ENCODE measurements around the gene GOPC.

GOPC gene

GRCh38 chr6:117595099-117595923 is 7.0 kb downstream of the GOPC start:
- DNase-seq: no peak

GRCh38 chr6:117592983-117593759 is 9.1 kb downstream of the GOPC start:
- DNase-seq: no peak

GRCh38 chr6:117591405-117591804 is 10.9 kb downstream of the GOPC start:
- no peak for DNase-seq

GRCh38 chr6:117590447-117590846 is 11.9 kb downstream of the GOPC start:
- DNase-seq: no peak

DNA sequence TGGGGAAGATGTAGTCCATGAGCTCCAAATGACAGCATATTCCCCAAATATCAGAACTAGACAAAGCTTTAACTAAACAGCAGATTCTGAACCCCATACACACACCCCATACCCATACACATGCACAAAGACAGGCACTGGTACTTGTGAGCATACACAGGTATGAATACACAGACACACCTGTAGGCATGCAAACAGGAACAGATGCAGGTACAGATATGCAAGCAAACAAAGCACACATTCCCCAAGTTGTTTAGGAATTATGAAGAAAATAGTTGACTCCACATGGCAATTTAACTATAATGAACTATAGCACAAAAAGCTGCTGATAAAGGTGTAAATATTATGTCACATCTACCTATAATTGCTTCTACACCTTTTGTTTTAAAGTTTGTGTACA is 16.7 kb downstream of the GOPC start:
- DNase-seq: no peak

DNA sequence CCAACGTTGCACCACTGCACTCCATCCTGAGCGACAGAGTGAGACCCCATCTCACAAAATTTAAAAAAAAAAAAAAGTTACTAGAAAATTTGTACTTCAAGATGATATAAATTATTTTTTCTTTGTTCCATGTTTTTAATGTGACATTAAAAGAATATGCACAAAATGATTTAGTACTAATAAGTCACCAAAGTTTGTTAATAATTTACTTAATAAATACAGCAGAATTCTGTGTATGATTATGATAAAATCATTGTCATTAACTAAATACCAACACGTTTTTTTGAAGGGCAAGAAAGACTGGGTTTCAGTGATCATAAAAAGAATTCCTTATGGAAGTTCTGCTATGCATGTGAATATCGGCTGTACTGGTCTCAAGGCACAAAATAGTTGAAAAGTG is 28.1 kb downstream of the GOPC start:
- DNase-seq: no peak

DNA sequence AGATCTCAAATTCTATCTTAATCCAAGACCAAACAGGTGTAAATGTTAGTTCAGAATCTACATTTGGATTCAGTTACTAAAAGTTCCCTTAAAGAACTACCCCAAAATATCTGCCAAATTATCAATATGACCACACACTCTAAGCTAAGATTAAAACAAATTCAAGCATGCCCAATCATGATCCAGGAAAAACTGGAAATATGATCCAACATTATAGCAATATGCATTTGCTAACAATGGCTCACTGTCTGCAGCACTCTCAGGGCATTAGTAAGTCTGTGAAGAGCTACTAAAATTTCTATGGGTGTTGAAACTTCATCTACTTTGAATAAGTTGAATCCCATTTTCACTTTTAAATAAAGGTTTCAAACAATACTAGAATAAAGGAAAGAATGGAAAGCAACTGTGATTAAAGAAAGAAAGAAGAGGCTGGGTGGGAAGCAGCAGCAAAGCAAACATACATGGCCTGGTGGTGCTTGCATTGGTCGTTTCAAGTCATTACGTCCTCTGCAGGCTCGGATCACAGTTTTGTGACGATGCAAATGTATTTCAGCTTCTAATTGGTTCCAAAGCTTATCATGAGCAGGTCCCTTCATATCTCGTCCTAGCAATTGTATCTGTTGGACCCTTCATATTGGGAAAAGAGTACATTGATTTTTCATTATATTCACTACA is 29.2 kb downstream of the GOPC start:
- DNase-seq: no peak

- DNase-seq: no peak
Measured at GRCh38 chr6:117568831-117569410, 33.4 kb downstream of the GOPC start.

GRCh38 chr6:117568247-117568646 is 34.1 kb downstream of the GOPC start:
- no peak for DNase-seq

DNA sequence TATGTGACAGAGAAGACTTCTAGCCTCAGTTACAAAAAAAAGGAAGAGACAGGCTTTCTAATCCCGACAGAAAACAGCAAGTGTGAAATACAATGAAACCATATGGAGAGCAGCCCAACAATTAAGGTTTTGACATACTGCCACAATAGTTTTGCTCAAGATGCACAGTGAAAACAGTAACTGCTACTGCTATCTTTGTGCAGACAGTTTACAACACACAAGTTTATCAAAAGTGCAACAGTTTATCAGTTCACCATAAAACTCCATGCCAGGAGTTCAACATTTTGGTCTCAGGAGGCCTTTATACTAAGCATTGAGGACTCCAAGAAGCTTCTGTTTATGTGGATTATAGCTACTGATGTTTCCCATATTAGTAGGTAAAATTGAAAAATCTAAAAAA is 37.6 kb downstream of the GOPC start:
- DNase-seq: no peak

DNA sequence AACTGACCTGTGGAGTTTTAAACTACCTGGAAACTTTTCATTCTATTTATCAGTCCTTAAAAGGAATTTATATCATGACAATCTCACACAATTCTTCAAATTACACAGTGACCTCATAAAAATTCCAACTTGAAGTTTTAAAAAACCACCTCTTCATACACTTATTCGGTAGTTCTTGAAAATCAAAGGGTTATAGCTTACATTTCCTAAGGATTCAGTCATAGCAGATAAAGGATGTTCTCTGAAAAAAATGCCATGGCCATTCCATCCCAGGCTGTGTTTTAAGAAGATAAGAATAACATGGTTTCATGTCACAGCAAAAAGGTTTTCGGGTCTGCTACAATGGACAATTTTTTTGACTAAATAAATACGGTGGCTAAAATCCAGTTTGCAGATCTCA is 41.2 kb downstream of the GOPC start:
- DNase-seq: no peak

DNA sequence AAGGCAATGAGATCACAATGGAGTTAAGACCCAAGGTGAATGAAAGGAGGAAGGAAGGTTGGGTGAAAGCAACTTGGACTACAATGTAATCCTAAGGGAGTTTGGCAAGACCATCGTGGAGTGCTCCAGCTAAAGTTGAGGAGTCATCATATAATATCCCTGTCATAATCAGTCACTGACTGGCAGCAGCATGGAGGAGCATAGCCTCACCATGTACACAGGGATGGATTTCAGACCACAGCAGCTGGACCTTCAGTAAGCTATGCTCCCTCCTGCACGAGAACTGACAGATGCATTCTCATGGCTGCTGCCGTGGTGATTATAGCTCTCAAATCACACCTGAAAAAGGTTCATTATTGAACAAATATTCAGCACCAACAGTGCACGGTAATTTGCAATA is 43.0 kb downstream of the GOPC start:
- DNase-seq: no peak

GRCh38 chr6:117558818-117559217 is 43.5 kb downstream of the GOPC start:
- no peak for DNase-seq

DNA sequence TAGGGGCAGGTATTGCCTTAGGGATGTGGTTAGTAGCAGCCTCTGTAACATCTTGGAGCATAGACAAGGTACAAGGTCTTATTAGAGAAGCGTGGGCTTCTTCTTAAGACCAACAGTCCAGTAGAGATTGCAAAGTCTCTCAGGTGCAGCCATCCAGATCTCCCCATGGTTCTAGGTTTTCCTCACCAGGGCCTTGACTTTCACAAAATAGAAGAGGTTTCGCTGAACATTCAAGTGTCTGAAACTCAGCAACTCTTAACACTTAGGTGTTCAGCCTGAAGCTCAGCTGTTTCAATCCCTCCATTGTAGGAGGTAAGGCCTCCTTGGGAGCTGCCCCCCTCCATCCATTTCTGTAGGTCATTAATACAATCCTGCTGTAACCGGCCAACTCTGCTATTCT is 44.4 kb downstream of the GOPC start:
- no peak for DNase-seq

DNA sequence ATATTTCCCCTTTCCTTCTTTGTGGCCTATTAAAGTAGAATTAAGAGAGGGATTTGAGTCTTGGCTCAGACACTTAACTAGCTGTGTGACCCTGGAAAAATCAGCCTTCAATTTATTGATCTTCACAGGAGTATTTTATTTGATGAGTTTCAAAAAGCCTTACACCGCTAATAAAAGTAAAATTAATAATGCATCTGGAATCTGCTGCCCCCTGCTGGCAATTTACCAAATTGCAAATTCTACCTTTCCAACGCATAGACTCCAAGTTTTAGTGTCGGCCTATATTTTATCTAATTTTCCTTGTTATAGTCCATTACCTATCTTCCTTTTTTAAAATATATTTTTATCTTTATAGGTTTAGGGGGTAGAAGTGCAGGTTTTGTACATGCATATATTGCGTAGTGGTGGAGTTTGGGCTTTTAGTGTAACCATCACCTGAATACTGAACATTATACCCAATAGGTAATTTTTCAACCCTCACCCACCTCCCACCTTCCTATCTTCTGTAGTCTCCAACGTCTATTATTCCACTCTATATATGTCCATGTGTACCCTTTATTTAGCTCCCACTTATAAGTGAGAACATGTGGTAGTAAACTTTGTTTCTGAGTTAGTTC is 46.3 kb downstream of the GOPC start:
- peak in 1 of 2 donors; percentile 1 for DNase-seq

DNA sequence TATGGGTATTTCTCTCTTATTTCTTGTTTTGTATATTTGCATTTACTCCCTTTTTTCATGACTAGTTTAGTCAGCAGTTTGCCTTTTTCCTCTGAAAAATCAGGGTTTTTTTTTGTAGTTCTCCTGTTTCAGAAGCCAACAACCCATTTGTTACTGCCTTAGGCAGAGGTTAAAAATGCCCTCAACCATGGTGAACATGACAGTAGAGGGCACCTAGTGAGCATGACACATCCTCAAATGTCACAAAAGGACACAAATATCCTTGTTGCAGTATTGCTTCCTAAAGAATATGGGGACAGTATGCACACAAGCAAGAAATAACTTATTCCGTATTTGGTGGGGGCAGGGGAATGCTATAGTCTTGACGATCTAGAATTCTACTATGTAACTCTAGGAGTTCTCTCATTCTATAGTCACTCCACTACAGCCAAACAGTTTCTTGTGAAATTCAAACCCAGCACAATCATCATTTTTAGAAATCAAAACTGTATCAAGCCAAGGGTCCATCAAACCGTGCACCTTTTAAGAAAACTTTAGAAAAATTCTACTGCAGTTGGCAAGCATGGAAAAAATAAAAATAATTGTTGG is 47.0 kb downstream of the GOPC start:
- DNase-seq: no peak

DNA sequence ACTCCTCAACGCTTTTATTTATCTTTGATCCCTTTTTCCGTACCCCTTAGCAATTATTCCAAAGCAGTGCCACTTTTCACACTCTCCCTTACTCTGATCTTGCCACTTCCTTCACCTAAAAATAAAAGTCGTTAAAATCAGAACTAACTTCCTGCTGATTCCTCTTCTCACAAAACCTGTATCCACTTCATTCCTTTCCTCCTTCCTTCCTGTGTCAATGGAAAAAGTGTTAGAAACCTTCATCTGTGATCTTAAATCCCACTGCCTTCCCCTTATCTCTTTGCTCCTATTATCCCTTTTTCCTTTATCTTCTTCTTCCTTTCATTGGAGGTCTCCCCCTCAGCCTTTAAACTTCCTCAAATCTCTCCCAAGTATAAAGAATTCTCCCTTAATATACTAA is 49.2 kb downstream of the GOPC start:
- DNase-seq: no peak

- no peak for DNase-seq
Measured at GRCh38 chr6:117552618-117553017, 49.7 kb downstream of the GOPC start.

GRCh38 chr6:117550618-117551242 is 51.6 kb downstream of the GOPC start:
- no peak for DNase-seq

DNA sequence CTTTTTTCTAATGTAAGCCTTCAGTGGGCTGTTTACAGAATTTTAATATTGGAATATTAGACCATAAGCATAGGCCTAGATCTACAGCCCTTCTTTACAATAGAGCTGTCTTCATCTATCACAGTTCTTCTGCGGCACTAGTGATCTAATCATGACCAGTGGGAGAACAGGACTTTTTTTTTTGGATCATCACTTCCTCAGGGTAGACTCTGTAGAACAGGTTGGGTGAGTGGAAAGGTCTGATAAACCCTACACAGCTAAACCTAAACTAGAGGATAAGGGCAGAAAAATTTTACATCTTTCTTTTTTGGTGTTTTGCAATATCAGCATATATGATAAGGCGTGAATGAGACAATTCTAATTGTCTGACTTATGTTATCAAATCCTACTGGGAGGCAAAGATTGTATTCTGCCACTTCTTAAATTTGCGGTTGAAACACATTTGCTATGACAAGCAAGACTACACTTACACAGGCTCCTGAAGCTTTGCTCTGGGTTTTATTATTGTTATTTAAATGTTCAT is 52.2 kb downstream of the GOPC start:
- DNase-seq: no peak

GRCh38 chr6:117549611-117550010 is 52.7 kb downstream of the GOPC start:
- DNase-seq: no peak

- DNase-seq: no peak
Measured at GRCh38 chr6:117548797-117549301, 53.5 kb downstream of the GOPC start.

Measured in bone marrow (tissue), 2 donors.